ENCODE data around the gene GREM2.
A peak's percentile ranks its signal among the peaks of the same experiment; 100 is the strongest.

GREM2 gene

GRCh38 chr1:240611228-240611618, 732 bp downstream of the GREM2 start:
- no peak for DNase-seq (ENCODE audit: low read depth in 2 of 2)
- H3K4me3 ChIP-seq (replicated peaks in 1 of 2; ENCODE audit: low read depth in 2 of 2, low read length in 2 of 2) = peak overlapping the region; percentile 50 to 58
- no peak for TF ChIP-seq CTCF (IDR thresholded peaks at IDR 0.05; ENCODE audit: low read depth, low read length)

GRCh38 chr1:240610636-240611035, 1.3 kb downstream of the GREM2 start:
- TF ChIP-seq CTCF (IDR thresholded peaks at IDR 0.05; ENCODE audit: low read depth, low read length) = no peak
- no peak overlapping the region for H3K4me3 ChIP-seq (replicated peaks in 1 of 2; ENCODE audit: low read depth in 2 of 2, low read length in 2 of 2)
- no peak for DNase-seq (ENCODE audit: low read depth in 2 of 2)

DNA sequence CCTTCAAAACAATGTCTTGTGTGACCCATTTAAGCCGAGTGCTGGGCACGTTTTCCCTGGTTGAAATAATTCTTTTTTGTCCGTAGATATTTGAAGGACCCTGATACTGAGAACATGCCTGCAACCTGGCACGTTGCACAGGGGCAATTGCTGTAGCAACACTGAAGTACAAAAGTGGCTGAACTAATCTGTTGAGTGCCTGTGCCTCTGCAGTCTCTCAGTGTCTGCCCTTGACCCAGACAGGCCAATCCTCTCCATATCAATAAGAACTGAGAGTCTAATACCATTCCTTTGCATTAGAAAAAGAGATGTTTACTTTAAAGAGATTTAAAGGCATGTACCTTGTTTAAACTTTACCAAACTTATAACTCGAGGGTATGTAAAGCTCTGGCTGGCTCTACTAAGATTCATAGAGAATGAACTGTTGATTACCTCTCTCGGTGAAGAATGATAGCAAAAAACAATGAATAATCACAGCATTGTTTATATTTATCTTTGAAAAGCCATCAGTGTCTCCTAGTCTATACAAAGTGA, 2.4 kb downstream of the GREM2 start:
- no peak overlapping the region for H3K4me3 ChIP-seq (replicated peaks in 1 of 2; ENCODE audit: low read depth in 2 of 2, low read length in 2 of 2)
- TF ChIP-seq CTCF (IDR thresholded peaks at IDR 0.05; ENCODE audit: low read depth, low read length) = no peak

DNA sequence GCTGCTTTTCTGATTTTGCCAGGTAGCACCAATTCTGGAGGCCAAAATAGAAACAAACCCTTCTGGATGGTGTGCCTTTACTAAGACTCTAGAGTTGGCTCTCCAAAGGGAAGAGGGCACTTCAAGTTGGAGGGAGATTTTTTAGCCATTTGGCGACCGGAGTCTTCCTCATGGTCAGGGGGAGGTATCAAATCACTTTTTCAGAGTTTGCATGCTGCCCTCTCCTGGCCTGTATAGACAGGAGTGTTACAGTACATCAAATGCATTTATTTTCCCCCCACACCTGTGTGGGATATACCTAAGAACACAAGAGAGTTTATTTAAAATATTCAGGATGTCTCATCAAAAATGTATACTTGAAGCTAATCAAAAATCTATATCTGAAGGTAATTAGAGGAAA, 3.2 kb downstream of the GREM2 start:
- no peak overlapping the region for H3K4me3 ChIP-seq (replicated peaks in 1 of 2; ENCODE audit: low read depth in 2 of 2, low read length in 2 of 2)
- DNase-seq (ENCODE audit: low read depth in 2 of 2) = peak in 1 of 2 donors; percentile 14
- TF ChIP-seq CTCF (IDR thresholded peaks at IDR 0.05; ENCODE audit: low read depth, low read length) = no peak

More for the DNA sequence above, 2.4 kb downstream of the GREM2 start:
- no peak for DNase-seq (ENCODE audit: low read depth in 2 of 2)

DNA sequence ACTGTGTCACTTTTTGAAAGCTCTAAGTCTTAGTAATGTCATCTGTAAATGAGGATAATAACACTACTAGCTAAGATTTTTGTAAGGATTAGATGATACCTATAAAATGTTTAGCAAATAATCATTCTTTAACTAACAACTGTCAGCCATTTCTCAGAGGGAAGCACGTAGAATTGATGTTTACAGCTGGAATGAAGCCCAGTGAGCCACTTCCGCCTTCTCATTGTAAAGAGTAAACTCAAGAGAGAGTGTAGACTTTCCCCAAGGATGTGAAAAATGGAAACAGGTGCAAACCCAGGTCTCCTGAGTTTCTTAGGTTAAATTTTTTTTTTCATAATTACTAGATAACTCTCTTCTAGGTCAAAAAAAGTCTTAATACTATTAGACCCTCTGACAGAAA, 4.9 kb downstream of the GREM2 start:
- no peak for TF ChIP-seq CTCF (IDR thresholded peaks at IDR 0.05; ENCODE audit: low read depth, low read length)
- no peak overlapping the region for H3K4me3 ChIP-seq (replicated peaks in 1 of 2; ENCODE audit: low read depth in 2 of 2, low read length in 2 of 2)
- DNase-seq (ENCODE audit: low read depth in 2 of 2) = no peak

- TF ChIP-seq CTCF (IDR thresholded peaks at IDR 0.05; ENCODE audit: low read depth, low read length) = no peak
- peak; percentile 25 to 37 for DNase-seq (ENCODE audit: low read depth in 2 of 2)
- no peak overlapping the region for H3K4me3 ChIP-seq (replicated peaks in 1 of 2; ENCODE audit: low read depth in 2 of 2, low read length in 2 of 2)
Measured at GRCh38 chr1:240602189-240602588, 9.8 kb downstream of the GREM2 start.

GRCh38 chr1:240599830-240600229, 12.1 kb downstream of the GREM2 start:
- no peak for DNase-seq (ENCODE audit: low read depth in 2 of 2)
- H3K4me3 ChIP-seq (replicated peaks in 1 of 2; ENCODE audit: low read depth in 2 of 2, low read length in 2 of 2) = no peak overlapping the region
- no peak for TF ChIP-seq CTCF (IDR thresholded peaks at IDR 0.05; ENCODE audit: low read depth, low read length)
